Esophagus squamous epithelium (tissue), 4 donors: ENCODE results near the gene ARPC5L.

Source experiments
- CTCF ChIP-seq, 6 experiments: fragments of 450-650 bp in 4 of 6; fragments of 200-600 bp in 2 of 6; sonication (generic) in 2 of 6; IDR thresholded peaks; one replicate each; pipeline ENCODE4 v1.5.1; 2016 to 2019; ENCODE audit warnings: antibody characterized with exemption in 6 of 6, mild to moderate bottlenecking in 4 of 6, moderate library complexity in 4 of 6
- POLR2A ChIP-seq, 4 donors: fragments of 450-650 bp; IDR thresholded peaks; one replicate each; pipeline ENCODE4 v1.6.1; 2017; ENCODE audit warnings: antibody characterized with exemption in 4 of 4, mild to moderate bottlenecking in 4 of 4, moderate library complexity in 3 of 4

- no peak for TF ChIP-seq CTCF (IDR thresholded peaks at IDR 0.05)
- no peak for TF ChIP-seq POLR2A (IDR thresholded peaks at IDR 0.05)
Observed at GRCh38 chr9:124880501-124880900, 18.6 kb downstream of the ARPC5L start.
